Endothelial cell of umbilical vein (primary cell): Measurements from ENCODE around the gene MRPS34.

Experiments
- CTCF ChIP-seq, 2 donors: IDR thresholded peaks; 1 replicate in 1 of 2; 2 replicates in 1 of 2; pipeline ENCODE4 v1.5.1; 2011; ENCODE audit warnings: low read length in 2 of 2, mild to moderate bottlenecking in 2 of 2, moderate library complexity in 2 of 2, control low read depth in 1 of 2, inconsistent platforms in 1 of 2, low read depth in 1 of 2; ENCODE audit not compliant: insufficient read depth in 1 of 2; ENCODE audit errors: extremely low read depth in 1 of 2
- EZH2 ChIP-seq: IDR thresholded peaks from 2 replicates; pipeline ENCODE4 v1.6.1; 2012; ENCODE audit warnings: borderline replicate concordance, low read depth, mild to moderate bottlenecking, moderate library complexity, low read length, inconsistent platforms; ENCODE audit not compliant: severe bottlenecking
- MYC ChIP-seq: IDR thresholded peaks from one replicate; pipeline ENCODE4 v1.6.1; 2011; ENCODE audit warnings: mild to moderate bottlenecking, low read depth, low read length
- POLR2A ChIP-seq: IDR thresholded peaks from 2 replicates; pipeline ENCODE4 v1.6.1; 2012; ENCODE audit warnings: low read depth, mild to moderate bottlenecking, control low read depth, low read length
- POLR2AphosphoS5 ChIP-seq: IDR thresholded peaks from 2 replicates; pipeline ENCODE4 v1.6.1; 2012; ENCODE audit warnings: low read depth, mild to moderate bottlenecking, control low read depth, low read length, moderate library complexity; ENCODE audit not compliant: insufficient read depth

DNA sequence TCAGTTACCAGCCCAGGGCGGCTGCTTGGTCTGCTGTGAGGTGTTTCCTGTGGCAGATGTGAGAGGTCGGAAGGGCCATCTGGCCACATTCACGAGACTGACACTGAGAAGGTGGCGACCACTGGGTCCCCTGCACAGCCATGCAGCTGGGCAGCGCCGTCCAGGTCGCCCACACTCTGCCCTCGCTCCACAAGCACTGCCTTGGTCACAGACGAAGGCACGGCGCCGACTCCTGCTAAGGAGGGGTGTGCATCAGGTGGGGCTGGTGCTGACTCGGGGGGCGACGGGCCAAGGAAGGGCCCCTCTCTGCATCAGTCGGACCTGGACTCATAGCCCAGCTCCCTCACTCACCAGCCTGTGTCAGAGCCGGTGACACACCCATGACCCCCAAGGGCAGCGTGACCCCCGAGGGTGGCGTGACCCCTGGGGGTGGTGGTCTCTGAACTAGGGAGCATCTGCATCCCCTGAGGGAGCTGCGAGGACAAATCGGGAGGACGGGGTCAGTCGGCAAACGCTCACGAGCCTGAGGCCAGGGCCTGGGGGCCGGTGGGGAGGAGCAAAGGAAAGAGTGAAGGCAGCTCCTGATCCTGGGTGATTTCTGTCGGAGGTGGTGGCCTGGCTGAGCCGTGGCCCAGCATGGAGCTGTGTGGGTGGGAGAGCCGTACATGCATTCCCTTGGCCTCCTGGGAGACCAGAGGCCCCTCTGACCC, 32.0 kb downstream of the MRPS34 start:
- TF ChIP-seq POLR2A (no peak), POLR2AphosphoS5 (no peak), CTCF (IDR thresholded peaks at IDR 0.05; ENCODE audit: extremely low read depth in 1 of 2, insufficient read depth in 1 of 2, low read depth in 1 of 2, low read length in 2 of 2) (no peak), MYC (no peak), EZH2 (no peak)
